Gastrocnemius medialis (tissue), 4 donors: Measurements from ENCODE around the gene GPR3. TPM values are rescaled to one million over a fixed set of nuclear protein-coding genes. Genes with fewer than 3 reads are reported as not detected.

ENCODE experiments used
- ATAC-seq, 2 donors: fragments of 150-250 bp; one replicate each; pipeline ENCODE4 v1.9.1; 2016
- DNase-seq, 2 donors: peaks; one replicate each; pipeline ENCODE4 v3.0.0-alpha.2; 2019
- H3K27ac ChIP-seq, 4 donors: fragments of 200-600 bp; sonication (generic); 1 replicate in 1 of 4; 2 replicates in 3 of 4; pipeline ENCODE4 v1.5.1; 2016 to 2018; ENCODE audit warnings: mild to moderate bottlenecking in 2 of 4, moderate library complexity in 1 of 4
- H3K27me3 ChIP-seq, 3 donors: fragments of 200-600 bp; sonication (generic) in 2 of 3; 1 replicate in 1 of 3; 2 replicates in 2 of 3; pipeline versions ENCODE4 v1.5.1 to v1.6.0; 2016 to 2019; ENCODE audit warnings: mild to moderate bottlenecking in 1 of 3, moderate library complexity in 1 of 3
- H3K36me3 ChIP-seq, 2 donors: fragments of 200-600 bp; sonication (generic) in 1 of 2; one replicate each; pipeline ENCODE4 v1.5.1; 2017 to 2018
- H3K4me1 ChIP-seq, 2 donors: fragments of 200-600 bp; sonication (generic) in 1 of 2; one replicate each; pipeline ENCODE4 v1.5.1; 2016 to 2017; ENCODE audit warnings: mild to moderate bottlenecking in 2 of 2
- H3K4me3 ChIP-seq, 4 donors: fragments of 200-600 bp; sonication (generic) in 3 of 4; 1 replicate in 1 of 4; 2 replicates in 3 of 4; pipeline ENCODE4 v1.5.1; 2016 to 2019; ENCODE audit warnings: mild to moderate bottlenecking in 2 of 4
- H3K9me3 ChIP-seq, 3 donors: fragments of 200-600 bp; sonication (generic) in 2 of 3; 1 replicate in 1 of 3; 2 replicates in 2 of 3; pipeline ENCODE4 v1.5.1; 2016 to 2019
- CTCF ChIP-seq, 5 experiments: fragments of 450-650 bp in 3 of 5; fragments of 200-600 bp in 2 of 5; sonication (generic) in 2 of 5; IDR thresholded peaks in 4 of 5; conservative IDR thresholded peaks in 1 of 5; 1 replicate in 4 of 5; 2 replicates in 1 of 5; pipeline ENCODE4 v1.5.1; 2016 to 2019; ENCODE audit warnings: antibody characterized with exemption in 5 of 5, mild to moderate bottlenecking in 3 of 5, moderate library complexity in 3 of 5
- POLR2A ChIP-seq, 2 donors: fragments of 450-650 bp; IDR thresholded peaks; one replicate each; pipeline ENCODE4 v1.6.1; 2017; ENCODE audit warnings: antibody characterized with exemption in 2 of 2, mild to moderate bottlenecking in 2 of 2, moderate library complexity in 2 of 2
- in situ Hi-C, 4 donors: fragments of 200-750 bp; cut with MboI; loops; one replicate each; pipeline versions ENCODE4 v1.15.0 to v1.8.0; 2017; ENCODE audit warnings: low sequenced_read_pairs in 4 of 4
- intact Hi-C: fragments of 100-400 bp; cut with DNase I; formaldehyde crosslinking; loops from one replicate; pipeline ENCODE4 v1.15.1; 2023; ENCODE audit warnings: low total_unique reads
- total RNA-seq, 4 donors: library from RNA; depleted of rRNA; stranded (reverse); fragments of >200 nt; gene quantifications; one replicate each; pipeline versions ENCODE4 v1.1.0 to v1.2.3, GENCODE V29; 2016

Gene GPR3
- total RNA-seq, 4 donors from 2014 or later, result 0.23 to 0.51 (median 0.35) TPM; not detected in 1

- in situ Hi-C loops, result no loop called here
- DNase-seq, result no peak
Observed at GRCh38 chr1:27444632-27445031, 52.2 kb downstream of the GPR3 start.

More at GRCh38 chr1:27444632-27445031, 52.2 kb downstream of the GPR3 start:
- no peak for ATAC-seq
- H3K36me3 ChIP-seq, result no peaks in the 10 kb centered on the region
- H3K9me3 ChIP-seq, result no peaks in the 10 kb centered on the region
- peaks cover 37 to 44% of the 10 kb centered on the region in 2 donors for H3K4me1 ChIP-seq
- TF ChIP-seq POLR2A (IDR thresholded peaks at IDR 0.05) (no peak), CTCF (IDR thresholded peaks at IDR 0.05 in 4 of 5, conservative IDR thresholded peaks at IDR 0.05 in 1 of 5) (no peak)
- peak overlapping the region in 1 of 4 donors; percentile 24 for H3K27ac ChIP-seq
- intact Hi-C loops, result no loop called here
- no peak overlapping the region for H3K4me3 ChIP-seq
- no peaks in the 10 kb centered on the region for H3K27me3 ChIP-seq

Other genes starting within 250 kb of the GPR3 start
- gene SLC9A1, start 237.5 kb upstream of the GPR3 start, total RNA-seq, result 1 to 10 TPM; 2.5 to 4.3 (median 3.7) TPM
- 10 to 100 TPM; 36.8 to 85.5 (median 60.6) TPM for gene WDTC1, start 158.0 kb upstream of the GPR3 start, total RNA-seq
- 10 to 100 TPM; 16.5 to 21.9 (median 17.8) TPM for gene TMEM222, start 70.5 kb upstream of the GPR3 start, total RNA-seq
- gene SYTL1, start 50.6 kb upstream of the GPR3 start, total RNA-seq, result under 1 TPM in 1 of 4 donors, not detected in 3; 0.66 TPM
- gene MAP3K6, start 25.7 kb upstream of the GPR3 start, total RNA-seq, result 10 to 100 TPM; 16.5 to 29.1 (median 18.4) TPM
- 10 to 100 TPM; 13.2 to 35.7 (median 19.3) TPM for gene FCN3, start 17.8 kb upstream of the GPR3 start, total RNA-seq
- not detected for gene CD164L2, start 9.3 kb upstream of the GPR3 start, total RNA-seq
- 10 to 100 TPM; 10.6 to 16.7 (median 13.3) TPM for gene WASF2, start 97.5 kb downstream of the GPR3 start, total RNA-seq
- 10 to 100 TPM; 22.2 to 57.9 (median 35.2) TPM for gene AHDC1, start 211.5 kb downstream of the GPR3 start, total RNA-seq
- gene FGR, start 242.6 kb downstream of the GPR3 start, total RNA-seq, result 1 to 10 TPM; 1.3 to 5.8 (median 4.7) TPM